Activated CD4-positive, alpha-beta T cell treated with anti-CD3 and anti-CD28 coated beads, Interleukin-2, Interleukin-4, amounts not matched to agents 100 ng/mL and 50 ng/mL, durations not matched to agents 16 hours and 8 hours (primary cell): ENCODE measurements around the gene IL2RG.

Experiments used
- DNase-seq: peaks from one replicate; pipeline ENCODE4 v3.0.0-alpha.2; 2020; ENCODE audit warnings: low spot score

Gene IL2RG

DNA sequence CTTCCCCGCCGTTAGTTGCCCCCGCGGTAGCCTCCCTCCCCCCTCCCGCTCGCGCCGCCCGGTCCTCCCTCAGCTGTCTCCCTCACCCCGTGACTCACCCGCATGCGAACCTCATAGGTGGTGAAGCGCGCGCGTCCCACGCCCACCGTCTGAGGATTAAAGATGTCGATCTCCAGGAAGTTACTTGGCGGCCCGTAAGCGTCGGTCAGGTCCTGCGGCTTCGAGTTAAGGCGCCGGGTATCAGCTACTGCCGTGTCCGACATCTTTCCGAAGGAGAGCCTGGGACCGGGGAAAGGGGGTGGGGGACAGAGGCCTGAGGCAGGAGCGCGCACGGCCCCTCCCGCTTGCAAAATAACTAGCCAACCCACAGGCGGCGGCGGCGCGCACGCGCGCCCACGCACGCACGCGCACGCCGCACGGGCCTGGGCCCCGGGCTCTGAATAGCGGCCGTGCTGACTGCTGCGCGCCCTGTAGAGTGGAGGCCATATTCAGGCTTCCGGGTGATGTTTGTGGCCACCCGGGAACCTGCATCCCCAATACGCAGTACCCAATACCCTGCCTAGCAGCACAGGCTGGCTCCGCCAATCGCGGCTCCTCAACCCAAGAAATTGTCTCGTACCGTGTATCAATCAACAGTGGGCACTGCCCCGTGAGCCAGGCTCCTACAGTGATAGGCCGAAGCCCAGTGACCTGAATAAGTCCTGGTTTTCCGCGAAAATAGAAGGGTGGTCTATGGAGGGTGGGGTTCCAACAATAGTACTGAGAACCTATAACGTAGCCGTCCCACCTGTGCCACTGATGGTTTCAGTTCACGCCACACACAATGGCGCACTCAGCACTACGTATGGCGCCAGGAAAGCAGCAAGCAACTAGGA is 43.1 kb downstream of the IL2RG start, which contains the start of gene SNX12:
SNX12 (minus strand) TSS at position 291 of the 875 bp plus-strand sequence; CDS start at position 263, 28 bp downstream.
- DNase-seq, result peak; percentile 90

DNA sequence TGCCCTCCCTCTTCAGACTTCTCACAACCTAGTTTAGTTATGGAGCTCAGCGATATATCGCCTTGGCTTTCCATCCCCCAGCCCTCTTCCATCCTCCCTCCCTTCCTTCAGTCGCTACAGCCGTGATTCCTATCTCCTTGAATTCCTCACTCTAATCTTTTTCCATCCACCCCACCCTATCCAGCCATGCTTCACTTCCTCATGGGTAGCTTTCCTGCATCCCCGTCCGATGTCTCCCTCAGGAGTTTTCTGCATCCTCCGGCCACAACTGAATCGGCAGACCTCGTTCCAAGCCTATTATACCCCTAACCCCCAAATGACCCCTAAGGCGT is 43.7 kb downstream of the IL2RG start:
- DNase-seq, result no peak

DNA sequence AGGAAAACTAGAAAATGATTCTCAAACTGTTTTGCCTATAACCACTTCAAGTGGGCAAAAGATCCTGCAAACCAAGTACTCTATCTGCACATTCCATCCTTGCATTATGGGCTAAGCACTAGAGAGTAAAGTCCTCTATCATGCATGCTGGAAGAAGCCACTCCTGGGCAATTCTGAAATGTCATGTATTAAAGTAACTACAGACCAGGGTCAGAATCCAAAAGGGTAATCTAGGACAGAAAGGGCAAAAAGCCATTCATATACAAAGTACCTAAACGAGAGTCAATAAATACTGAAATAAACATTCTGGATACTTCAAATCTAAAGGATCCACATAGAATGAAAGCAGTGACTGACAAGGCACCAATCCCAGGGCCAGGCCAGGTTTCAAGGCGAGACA is 44.3 kb downstream of the IL2RG start:
- DNase-seq, result no peak

DNA sequence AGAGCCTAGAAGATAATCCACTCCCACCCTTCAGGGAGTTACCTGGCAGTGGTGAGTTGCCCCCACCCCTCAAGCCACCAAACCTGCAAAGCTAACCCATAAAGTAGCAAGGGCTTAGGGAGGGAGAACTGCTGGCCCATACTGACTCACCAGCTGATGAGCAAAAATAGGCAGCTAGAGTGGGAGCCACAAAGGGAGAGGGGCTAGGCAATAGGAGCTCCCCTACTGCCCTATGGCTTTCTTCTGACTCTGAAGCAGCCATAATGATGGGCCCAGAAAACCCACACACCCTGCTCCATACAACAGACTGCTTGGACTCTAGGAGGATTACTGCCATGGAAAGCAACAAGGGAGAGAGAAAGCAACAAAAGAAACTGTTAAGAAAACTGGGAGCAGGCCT is 51.2 kb downstream of the IL2RG start:
- no peak for DNase-seq

DNA sequence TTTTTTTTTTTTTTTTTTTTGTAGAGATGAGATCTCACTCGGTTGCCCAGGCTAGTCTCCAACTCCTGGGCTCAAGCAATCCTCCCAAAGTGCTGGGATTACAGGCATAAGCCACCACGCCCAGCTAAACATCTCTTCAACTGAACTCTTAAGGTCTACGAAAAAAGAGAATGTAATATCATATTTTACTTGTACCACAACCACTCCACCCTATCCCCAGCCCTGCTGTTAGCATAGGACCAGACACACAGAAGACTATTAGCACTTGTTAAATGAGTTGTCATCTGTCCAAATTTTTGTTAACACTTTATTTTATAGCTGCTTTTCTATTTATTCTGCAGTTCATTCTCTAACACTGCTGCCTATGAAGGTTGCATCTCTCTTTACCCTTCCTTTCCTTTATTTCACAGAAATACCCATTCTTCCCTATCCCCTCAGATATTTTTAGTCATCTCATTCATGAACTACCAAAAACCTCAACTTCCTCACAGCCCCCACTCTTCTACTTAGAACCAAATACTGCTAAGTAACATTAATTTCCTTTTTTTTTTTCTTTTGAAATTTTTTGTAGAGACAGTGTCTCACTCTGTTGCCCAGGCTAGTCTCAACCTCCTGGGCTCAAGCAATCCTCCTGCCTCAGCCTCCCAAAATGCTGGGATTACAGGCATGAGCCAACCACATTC is 53.4 kb downstream of the IL2RG start:
- no peak for DNase-seq
